IPS-18c (cell line): ENCODE measurements around the gene KCNIP1.

Experiments
- H3K4me3 ChIP-seq: 2 replicates; pipeline ENCODE4 v1.7.0; 2013; ENCODE audit warnings: low read depth, mild to moderate bottlenecking, low read length, moderate library complexity; ENCODE audit not compliant: insufficient read depth
- H3K9me3 ChIP-seq: one replicate; pipeline ENCODE4 v1.6.1; 2013; ENCODE audit warnings: mild to moderate bottlenecking, low read length, moderate library complexity; ENCODE audit not compliant: control insufficient read depth, insufficient read depth

The KCNIP1 gene

GRCh38 chr5:170660531-170660930, 156.7 kb downstream of the KCNIP1 start:
- no peaks in the 10 kb centered on the region for H3K9me3 ChIP-seq
- H3K4me3 ChIP-seq, result no peak overlapping the region

GRCh38 chr5:170662966-170663365, 159.1 kb downstream of the KCNIP1 start:
- H3K9me3 ChIP-seq, result no peaks in the 10 kb centered on the region
- no peak overlapping the region for H3K4me3 ChIP-seq

DNA sequence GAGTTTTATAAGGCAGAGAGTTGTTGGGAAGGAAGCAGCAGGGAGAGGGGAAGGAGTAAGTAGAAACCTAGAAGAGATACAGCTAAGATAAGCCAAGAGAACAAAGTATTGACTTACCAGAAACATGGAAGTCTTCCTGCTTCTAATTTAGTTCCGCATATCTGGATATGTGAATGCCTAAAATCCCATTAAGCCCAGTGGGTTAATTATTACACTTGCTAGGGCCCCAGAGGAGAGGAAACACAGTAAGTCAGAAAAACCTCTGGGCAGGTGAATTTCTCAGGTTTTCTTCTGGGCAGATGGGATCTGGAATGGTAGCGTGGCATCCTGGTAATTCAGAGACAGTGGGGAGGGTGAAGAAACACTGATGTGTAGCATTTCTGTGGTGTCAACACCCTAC, 175.0 kb downstream of the KCNIP1 start:
- H3K9me3 ChIP-seq, result no peaks in the 10 kb centered on the region
- no peak overlapping the region for H3K4me3 ChIP-seq

DNA sequence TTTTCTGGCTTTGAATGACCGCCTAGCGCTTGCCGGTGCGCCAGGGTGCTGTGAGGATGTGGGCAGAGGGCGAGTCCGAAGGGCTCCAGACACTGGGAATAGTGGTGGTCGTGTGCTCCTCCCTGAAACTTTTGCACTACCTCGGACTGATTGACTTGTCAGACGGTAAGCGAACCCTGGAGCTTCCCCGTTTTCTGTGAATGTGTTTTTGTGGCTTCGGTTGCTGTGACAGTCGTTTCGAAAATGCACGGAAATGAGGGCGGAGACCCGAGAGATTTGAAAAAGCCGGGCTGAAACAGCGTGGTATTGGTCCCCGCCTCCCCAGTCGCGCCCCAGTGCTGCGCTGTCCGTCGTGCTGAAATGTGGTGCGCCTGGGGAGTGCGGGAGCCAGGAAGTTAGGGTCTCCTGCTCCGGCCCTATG, 177.2 kb downstream of the KCNIP1 start:
- Histone ChIP-seq H3K9me3 (no peaks in the 10 kb centered on the region), H3K4me3 (peak overlapping the region; percentile 35)

GRCh38 chr5:170691657-170692056, 187.8 kb downstream of the KCNIP1 start:
- H3K9me3 ChIP-seq, result no peaks in the 10 kb centered on the region
- H3K4me3 ChIP-seq, result no peak overlapping the region

DNA sequence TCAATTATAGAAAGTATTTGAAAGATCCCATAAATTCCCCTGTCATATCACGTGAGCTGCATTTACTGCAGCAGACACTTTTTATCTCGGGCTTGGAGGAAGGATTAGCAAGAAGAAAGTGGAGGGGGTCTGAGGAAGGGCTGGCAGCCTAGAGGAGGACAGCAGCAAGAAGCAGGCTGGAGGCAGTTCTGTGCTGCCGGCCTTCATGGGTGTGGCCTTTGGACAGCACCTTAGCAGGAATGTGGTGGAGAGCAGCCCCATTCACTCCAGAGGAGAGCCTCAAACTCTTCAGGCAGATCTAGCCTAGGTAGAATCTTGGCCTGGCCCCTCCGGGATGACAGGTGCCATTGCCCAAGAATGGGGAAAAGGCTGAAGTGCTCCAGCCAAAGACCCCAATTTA, 189.9 kb downstream of the KCNIP1 start:
- no peak overlapping the region for H3K4me3 ChIP-seq
- H3K9me3 ChIP-seq, result no peaks in the 10 kb centered on the region

- Histone ChIP-seq H3K9me3 (no peaks in the 10 kb centered on the region), H3K4me3 (no peak overlapping the region)
These were observed 191.1 kb downstream of the KCNIP1 start for GRCh38 chr5:170694911-170695310.

DNA sequence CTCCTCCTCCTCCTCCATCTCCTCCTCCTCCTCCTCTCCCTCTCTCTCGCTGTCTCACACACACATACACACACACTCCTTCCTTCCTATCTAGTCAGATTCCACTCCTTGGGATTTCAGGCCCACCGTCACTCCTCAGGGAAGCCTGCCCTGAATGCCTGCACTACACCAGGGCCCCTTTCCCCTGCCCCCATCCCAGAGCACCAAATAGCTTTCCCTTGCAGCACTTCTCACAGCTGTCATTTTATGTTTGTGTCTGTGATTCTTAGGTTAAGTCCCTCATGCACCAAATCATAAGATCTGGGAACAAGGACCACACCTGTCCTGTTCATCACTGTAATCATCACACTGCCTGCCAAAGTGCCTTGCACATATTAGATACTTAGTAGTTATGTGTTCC, 193.2 kb downstream of the KCNIP1 start:
- Histone ChIP-seq H3K4me3 (no peak overlapping the region), H3K9me3 (no peaks in the 10 kb centered on the region)

DNA sequence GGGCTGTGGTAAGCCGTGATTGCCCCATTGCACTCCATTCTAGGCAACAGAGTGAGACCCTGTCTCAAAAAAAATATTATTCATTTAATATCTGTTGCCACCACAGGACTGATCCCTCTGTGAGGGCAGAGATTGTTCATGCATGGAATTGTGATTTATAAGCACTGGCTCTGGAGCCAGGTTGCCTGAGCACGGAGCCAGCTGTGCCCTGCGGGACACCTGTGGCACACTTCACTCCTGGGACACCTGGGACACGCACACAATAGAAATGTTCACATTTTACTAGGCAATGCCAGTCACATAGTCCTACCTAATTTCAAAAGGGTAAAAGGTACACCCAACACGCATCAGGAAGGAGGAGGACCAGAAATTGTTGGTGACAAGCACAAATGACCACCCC, 196.7 kb downstream of the KCNIP1 start:
- Histone ChIP-seq H3K4me3 (no peak overlapping the region), H3K9me3 (no peaks in the 10 kb centered on the region)

- H3K9me3 ChIP-seq, result no peaks in the 10 kb centered on the region
- H3K4me3 ChIP-seq, result no peak overlapping the region
These were observed 197.5 kb downstream of the KCNIP1 start for GRCh38 chr5:170701334-170701733.

- Histone ChIP-seq H3K9me3 (no peaks in the 10 kb centered on the region), H3K4me3 (no peak overlapping the region)
These were observed 200.8 kb downstream of the KCNIP1 start for GRCh38 chr5:170704417-170705192.

DNA sequence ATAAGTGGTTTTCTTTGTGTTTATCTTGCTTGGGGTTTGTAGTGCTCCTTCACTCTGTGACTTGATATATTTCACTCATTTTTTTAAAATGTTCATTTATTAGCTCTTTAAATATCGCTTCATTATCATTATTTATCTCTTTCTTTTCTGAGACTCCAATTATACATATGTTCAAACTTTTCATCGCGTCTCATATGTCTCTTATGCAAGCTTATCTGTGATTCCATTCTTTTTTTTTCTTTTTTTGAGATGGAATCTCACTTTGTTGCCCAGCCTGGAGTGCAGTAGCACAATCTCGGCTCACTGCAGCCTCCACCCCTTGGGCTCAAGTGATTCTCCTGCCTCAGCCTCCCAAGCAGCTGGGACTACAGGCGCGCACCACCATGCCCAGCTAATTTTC, 205.8 kb downstream of the KCNIP1 start:
- Histone ChIP-seq H3K9me3 (peaks cover 4% of the 10 kb centered on the region), H3K4me3 (no peak overlapping the region)

GRCh38 chr5:170711300-170711699, 207.5 kb downstream of the KCNIP1 start:
- H3K9me3 ChIP-seq, result peaks cover 4% of the 10 kb centered on the region
- H3K4me3 ChIP-seq, result no peak overlapping the region

DNA sequence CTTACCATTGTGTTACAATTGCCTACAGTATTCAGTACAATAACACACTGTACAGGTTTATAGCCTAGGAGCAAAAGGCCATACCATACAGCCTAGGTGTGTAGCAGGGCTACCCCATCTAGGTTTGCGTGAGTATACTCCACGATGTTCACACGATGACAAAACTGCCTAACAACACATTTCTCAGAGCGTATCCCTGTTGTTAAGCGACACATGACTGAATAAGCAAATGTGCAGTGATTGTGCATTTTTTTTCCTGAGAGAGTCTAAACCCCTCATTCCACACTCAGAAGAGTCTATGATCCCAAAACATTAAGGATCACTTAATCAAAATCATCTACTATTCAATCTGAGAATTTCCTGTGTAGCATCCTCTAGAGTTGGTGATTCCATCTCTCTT, 211.3 kb downstream of the KCNIP1 start:
- Histone ChIP-seq H3K4me3 (no peak overlapping the region), H3K9me3 (peaks cover 2% of the 10 kb centered on the region)

DNA sequence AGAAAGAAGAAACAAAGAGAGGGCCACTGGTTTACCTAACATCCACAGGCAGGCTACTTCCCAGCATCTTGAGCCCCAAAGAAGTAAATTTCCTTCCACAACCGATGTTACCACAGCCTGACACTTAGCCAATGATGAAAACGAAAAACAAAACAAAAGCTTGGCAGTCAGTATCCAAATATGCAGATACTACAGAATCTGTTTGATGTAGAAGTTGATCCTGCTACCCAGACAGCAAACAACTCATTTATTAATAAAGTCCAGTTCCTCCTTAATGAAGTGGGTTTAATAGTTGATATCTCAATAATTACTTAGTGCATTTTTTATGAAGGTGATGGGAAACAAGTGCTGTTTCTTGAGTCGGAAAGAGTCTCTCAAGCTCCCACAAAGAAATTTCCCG, 212.6 kb downstream of the KCNIP1 start:
- Histone ChIP-seq H3K9me3 (peaks cover 2% of the 10 kb centered on the region), H3K4me3 (no peak overlapping the region)

- no peak overlapping the region for H3K4me3 ChIP-seq
- peaks cover 2% of the 10 kb centered on the region for H3K9me3 ChIP-seq
These were observed 215.7 kb downstream of the KCNIP1 start for GRCh38 chr5:170719551-170719950.

DNA sequence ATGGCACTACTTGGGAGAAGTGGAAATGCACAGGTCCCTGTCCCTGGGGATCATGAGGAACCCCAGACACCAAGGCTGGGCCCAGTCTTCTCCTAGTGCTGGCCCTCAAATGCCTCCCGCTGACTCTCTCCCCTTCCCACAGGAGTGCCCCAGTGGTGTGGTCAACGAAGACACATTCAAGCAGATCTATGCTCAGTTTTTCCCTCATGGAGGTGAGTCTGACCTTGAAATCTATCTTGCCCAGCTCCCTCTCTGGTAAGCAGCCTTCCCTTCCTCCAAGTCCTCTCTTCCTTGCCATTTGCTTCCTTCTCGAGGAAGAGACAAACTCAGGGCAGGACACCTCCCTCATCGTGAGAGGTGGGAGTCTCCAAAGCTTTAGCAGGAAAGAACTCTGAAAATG, 216.4 kb downstream of the KCNIP1 start:
- peaks cover 2% of the 10 kb centered on the region for H3K9me3 ChIP-seq
- H3K4me3 ChIP-seq, result no peak overlapping the region

DNA sequence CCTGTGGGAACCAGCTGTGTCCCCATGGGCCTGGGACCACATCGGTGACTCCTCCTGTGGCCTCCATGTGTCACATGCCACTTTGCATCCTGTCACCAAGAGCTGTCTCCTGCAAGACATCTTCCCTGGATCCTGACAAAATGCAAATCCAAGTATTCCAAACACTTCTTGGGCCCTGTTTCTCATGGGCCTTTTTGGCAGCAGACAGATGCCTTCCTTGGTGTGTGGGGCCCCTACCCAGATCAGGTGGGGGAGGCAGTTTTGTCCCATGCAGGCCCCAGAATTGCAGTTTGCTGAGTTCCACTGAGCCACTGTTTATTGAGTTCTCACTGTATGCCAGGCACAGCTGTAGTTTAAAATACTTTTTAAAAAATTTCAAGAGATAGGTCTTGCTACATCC, 217.2 kb downstream of the KCNIP1 start:
- Histone ChIP-seq H3K4me3 (no peak overlapping the region), H3K9me3 (peaks cover 2% of the 10 kb centered on the region)

GRCh38 chr5:170721681-170722080, 217.9 kb downstream of the KCNIP1 start:
- Histone ChIP-seq H3K4me3 (no peak overlapping the region), H3K9me3 (peaks cover 2% of the 10 kb centered on the region)
